ENCODE results near the gene CABP5.

DNA sequence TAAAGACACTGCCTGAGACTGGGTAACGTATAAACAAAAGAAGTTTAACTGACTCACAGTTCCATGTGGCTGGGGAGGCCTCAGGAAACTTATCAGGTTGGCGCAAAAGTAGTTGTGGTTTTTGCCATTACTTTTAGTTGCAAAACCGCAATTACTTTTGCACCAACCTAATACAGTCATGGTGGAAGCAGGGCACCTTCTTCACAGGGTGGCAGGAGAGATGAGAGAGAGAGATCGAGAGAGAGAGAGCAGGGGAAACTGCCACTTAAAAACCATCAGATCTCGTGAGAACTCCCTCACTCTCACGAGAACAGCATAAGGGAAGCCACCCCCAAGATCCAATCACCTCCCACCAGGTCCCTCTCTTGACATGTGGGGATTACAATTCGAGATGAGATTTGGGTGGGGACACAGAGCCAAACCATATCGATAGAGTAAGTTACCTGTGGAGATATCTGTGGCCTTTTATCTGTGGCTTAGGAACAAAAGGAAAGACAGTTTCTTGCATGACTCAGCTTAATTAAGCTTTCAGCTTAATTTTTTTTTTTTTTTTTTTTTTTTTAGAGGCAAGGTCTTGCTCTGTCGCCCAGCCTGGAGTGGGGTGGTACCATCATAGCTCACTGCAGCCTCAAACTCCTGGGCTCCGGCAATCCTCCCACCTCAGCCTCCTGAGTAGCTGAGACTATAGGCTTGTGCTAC lies 7.6 kb upstream of the CABP5 start:
- TF ChIP-seq, protein P1, sequence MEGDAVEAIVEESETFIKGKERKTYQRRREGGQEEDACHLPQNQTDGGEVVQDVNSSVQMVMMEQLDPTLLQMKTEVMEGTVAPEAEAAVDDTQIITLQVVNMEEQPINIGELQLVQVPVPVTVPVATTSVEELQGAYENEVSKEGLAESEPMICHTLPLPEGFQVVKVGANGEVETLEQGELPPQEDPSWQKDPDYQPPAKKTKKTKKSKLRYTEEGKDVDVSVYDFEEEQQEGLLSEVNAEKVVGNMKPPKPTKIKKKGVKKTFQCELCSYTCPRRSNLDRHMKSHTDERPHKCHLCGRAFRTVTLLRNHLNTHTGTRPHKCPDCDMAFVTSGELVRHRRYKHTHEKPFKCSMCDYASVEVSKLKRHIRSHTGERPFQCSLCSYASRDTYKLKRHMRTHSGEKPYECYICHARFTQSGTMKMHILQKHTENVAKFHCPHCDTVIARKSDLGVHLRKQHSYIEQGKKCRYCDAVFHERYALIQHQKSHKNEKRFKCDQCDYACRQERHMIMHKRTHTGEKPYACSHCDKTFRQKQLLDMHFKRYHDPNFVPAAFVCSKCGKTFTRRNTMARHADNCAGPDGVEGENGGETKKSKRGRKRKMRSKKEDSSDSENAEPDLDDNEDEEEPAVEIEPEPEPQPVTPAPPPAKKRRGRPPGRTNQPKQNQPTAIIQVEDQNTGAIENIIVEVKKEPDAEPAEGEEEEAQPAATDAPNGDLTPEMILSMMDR (optimal IDR thresholded peaks at IDR 0.05 in 1 of 3, IDR thresholded peaks at IDR 0.05 in 1 of 3, conservative IDR thresholded peaks at IDR 0.05 in 1 of 3; ENCODE audit: extremely low read depth in 1 of 3, insufficient read depth in 2 of 3, low read length in 3 of 3) = no peak
- no peak for TF ChIP-seq EZH2 (IDR thresholded peaks at IDR 0.05; ENCODE audit: low read length)

Data from keratinocyte (primary cell).